Osteoblast (primary cell): ENCODE data around the gene KRTAP10-3. TPM values are rescaled to one million over a fixed set of nuclear protein-coding genes. Genes with fewer than 3 reads are reported as not detected.
"Not testable (repeated sequence)": the region's sequence is repeated elsewhere in the genome, so short reads cannot be mapped to it uniquely, and the experiment has no call there.

Experiments
- DNase-seq: peaks from one replicate; pipeline ENCODE4 v3.0.0; 2011; ENCODE audit warnings: low spot score, mixed read lengths; ENCODE audit not compliant: insufficient read length; ENCODE audit errors: missing footprints
- H2AFZ ChIP-seq: 2 replicates; pipeline ENCODE4 v1.6.0; 2011; ENCODE audit warnings: mild to moderate bottlenecking, low read length
- H3K27ac ChIP-seq: 2 replicates; pipeline ENCODE4 v1.5.1; 2011; ENCODE audit warnings: mild to moderate bottlenecking, low read depth, low read length, moderate library complexity
- H3K27me3 ChIP-seq: 2 replicates; pipeline ENCODE4 v1.6.0; 2012; ENCODE audit warnings: mild to moderate bottlenecking, control low read depth, inconsistent platforms, low read length, moderate library complexity; ENCODE audit not compliant: insufficient read depth
- H3K36me3 ChIP-seq: 2 replicates; pipeline ENCODE4 v1.5.1; 2011; ENCODE audit warnings: mild to moderate bottlenecking, low read length, control low read depth, moderate library complexity; ENCODE audit not compliant: insufficient read depth
- H3K4me1 ChIP-seq: 2 replicates; pipeline ENCODE4 v1.5.1; 2011; ENCODE audit warnings: mild to moderate bottlenecking, low read length, control low read depth, moderate library complexity; ENCODE audit not compliant: insufficient read depth
- H3K4me2 ChIP-seq: 2 replicates; pipeline ENCODE4 v1.6.0; 2011; ENCODE audit warnings: mild to moderate bottlenecking, low read length; ENCODE audit not compliant: insufficient read depth
- H3K4me3 ChIP-seq: fragments of 200-600 bp; sonication (generic); 3 replicates; pipeline ENCODE4 v1.5.1; 2012; ENCODE audit warnings: mild to moderate bottlenecking, low read length, inconsistent platforms; ENCODE audit not compliant: insufficient read depth
- H3K79me2 ChIP-seq: 2 replicates; pipeline ENCODE4 v1.6.0; 2012; ENCODE audit warnings: mild to moderate bottlenecking, low read length, control low read depth, inconsistent platforms; ENCODE audit not compliant: insufficient read depth
- H3K9me3 ChIP-seq: 2 replicates; pipeline ENCODE4 v1.5.1; 2011; ENCODE audit warnings: low read depth, low read length, control low read depth
- H4K20me1 ChIP-seq: 2 replicates; pipeline ENCODE4 v1.6.0; 2012; ENCODE audit warnings: mild to moderate bottlenecking, low read length, control low read depth; ENCODE audit not compliant: insufficient read depth
- total RNA-seq: library from RNA; depleted of rRNA; stranded (reverse); fragments of >200 nt; gene quantifications from 2 replicates; pipeline ENCODE4 v1.2.3, GENCODE V29; 2012
- TF ChIP-seq, protein P1 (sequence below): IDR thresholded peaks from 2 replicates; pipeline ENCODE4 v1.5.1; 2011; ENCODE audit warnings: mild to moderate bottlenecking, low read depth, low read length, moderate library complexity; ENCODE audit errors: extremely low read depth

The KRTAP10-3 gene
- total RNA-seq, 1 donor: not detected

DNA sequence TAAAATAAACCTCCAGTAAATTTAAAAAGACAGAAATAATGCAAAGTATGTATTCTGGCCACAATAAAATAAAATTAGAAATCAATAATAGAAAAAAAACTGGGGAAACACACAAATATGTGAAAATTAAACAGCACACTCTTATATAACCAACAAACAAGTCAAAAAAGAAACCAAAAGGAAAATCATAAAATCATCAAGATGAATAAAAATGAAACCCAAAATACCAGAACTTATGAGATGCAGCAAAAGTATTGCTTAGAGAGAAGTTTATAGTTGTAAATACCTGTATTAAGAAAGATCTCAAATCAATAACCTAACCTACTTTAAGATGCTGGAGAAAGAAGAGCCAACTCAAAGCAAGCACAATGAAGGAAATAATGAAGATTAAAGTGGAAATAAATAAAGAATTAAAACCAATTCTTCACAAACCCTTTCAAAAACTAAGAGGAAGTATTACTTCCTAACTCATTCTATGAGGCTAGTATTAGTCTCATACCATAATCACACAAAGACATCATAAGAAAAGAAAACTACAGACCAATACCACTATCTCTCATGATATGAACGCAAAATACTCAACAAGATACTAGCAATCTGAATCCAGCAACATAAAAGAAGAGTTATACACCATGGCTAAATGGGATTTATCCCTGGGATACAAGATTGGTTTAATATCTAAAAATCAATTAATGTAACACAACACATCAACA is 6.4 kb upstream of the KRTAP10-3 start:
- H2AFZ ChIP-seq: no peak overlapping the region
- H3K4me2 ChIP-seq: no peak overlapping the region
- no peaks in the 10 kb centered on the region for H3K36me3 ChIP-seq
- H4K20me1 ChIP-seq: no peaks in the 10 kb centered on the region
- TF ChIP-seq, protein P1, sequence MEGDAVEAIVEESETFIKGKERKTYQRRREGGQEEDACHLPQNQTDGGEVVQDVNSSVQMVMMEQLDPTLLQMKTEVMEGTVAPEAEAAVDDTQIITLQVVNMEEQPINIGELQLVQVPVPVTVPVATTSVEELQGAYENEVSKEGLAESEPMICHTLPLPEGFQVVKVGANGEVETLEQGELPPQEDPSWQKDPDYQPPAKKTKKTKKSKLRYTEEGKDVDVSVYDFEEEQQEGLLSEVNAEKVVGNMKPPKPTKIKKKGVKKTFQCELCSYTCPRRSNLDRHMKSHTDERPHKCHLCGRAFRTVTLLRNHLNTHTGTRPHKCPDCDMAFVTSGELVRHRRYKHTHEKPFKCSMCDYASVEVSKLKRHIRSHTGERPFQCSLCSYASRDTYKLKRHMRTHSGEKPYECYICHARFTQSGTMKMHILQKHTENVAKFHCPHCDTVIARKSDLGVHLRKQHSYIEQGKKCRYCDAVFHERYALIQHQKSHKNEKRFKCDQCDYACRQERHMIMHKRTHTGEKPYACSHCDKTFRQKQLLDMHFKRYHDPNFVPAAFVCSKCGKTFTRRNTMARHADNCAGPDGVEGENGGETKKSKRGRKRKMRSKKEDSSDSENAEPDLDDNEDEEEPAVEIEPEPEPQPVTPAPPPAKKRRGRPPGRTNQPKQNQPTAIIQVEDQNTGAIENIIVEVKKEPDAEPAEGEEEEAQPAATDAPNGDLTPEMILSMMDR: no peak
- no peak overlapping the region for H3K27ac ChIP-seq
- DNase-seq: no peak
- H3K79me2 ChIP-seq: no peaks in the 10 kb centered on the region
- H3K4me1 ChIP-seq: no peaks in the 10 kb centered on the region
- no peaks in the 10 kb centered on the region for H3K27me3 ChIP-seq
- H3K4me3 ChIP-seq: no peak overlapping the region
- H3K9me3 ChIP-seq: no peaks in the 10 kb centered on the region

DNA sequence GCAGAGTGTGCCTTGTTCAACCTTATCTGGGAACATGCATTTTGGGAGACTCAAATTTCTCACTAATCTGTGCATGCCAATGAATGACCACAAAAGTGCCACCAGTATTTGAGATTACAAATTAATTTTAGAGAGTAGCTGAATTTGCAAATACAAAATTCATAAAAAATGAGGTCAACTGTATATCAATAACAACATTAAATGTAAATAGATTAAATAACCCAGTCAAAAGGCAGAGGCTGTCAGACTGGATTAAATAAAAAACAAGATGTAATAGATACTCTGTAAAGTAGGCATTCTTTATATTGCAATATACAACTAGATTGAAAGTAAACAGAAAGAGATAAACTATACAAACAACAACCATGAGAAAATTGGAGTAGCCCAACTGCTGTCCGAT is 5.5 kb upstream of the KRTAP10-3 start:
- Histone ChIP-seq H3K4me3 (no peak overlapping the region), H4K20me1 (no peaks in the 10 kb centered on the region), H3K79me2 (no peaks in the 10 kb centered on the region), H3K9me3 (no peaks in the 10 kb centered on the region), H3K36me3 (no peaks in the 10 kb centered on the region), H3K27me3 (no peaks in the 10 kb centered on the region), H3K27ac (no peak overlapping the region), H3K4me2 (no peak overlapping the region), H3K4me1 (no peaks in the 10 kb centered on the region), H2AFZ (no peak overlapping the region)
- no peak for DNase-seq
- TF ChIP-seq, protein P1: no peak

DNA sequence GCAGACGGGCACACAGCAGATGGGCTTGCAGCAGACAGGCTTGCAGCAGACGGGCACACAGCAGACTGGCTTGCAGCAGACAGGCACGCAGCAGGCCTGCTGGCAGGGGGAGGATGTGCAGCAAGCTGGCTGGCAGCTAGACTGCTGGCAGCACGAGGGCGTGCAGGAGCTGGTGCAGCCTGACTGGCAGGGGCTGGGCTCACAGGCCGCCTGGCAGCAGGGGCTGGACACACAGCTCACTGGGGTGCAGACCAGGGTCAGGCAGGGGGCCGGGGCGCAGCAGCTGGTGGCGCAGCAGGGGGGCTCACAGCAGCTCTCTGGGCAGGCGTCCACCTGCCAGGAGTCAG is 293 bp downstream of the KRTAP10-3 start:
- not testable (repeated sequence) for H3K36me3 ChIP-seq, H4K20me1 ChIP-seq, H3K27ac ChIP-seq, DNase-seq, H3K9me3 ChIP-seq, H3K27me3 ChIP-seq, H3K4me2 ChIP-seq, H3K79me2 ChIP-seq, H3K4me1 ChIP-seq, H3K4me3 ChIP-seq, H2AFZ ChIP-seq

DNA sequence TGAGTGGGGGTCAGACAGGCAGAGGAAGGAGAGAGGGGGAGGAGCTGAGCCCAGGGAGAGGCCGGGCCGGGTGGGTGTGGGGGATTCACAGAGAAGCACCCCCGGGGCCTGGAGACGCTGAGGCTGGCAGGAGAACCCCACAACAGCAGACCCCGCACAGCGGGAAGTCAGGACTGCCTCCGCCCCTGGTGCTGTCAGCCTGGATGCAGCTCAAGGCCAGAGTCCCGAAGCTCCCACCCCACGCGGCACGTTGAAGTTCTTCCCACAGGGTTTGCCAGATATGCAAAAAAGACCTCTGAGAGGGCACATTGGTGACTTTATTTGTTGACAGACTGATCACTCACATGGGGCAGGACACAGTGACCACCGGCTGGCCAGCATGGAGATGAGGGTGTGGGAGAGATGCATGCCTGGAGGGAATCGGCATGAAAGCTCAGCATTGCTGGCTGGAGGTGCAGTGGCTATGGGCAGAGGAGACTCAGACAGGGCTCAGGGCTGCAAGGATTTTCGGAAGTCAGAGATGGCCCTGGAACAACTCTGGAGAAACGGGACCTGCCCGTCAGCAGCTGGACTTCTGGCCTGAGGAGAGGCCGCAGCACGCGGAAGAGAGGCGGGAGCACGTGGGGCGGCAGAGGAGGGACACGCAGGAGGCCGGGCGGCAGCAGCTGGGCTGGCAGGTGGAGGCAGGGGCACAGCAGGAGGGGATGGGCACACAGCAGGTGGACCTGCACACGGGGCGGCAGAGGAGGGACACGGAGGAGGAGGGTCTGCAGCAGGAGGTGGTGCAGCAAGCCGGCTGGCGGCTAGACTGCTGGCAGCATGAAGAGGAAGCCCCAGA is 885 bp downstream of the KRTAP10-3 start:
- no peaks in the 10 kb centered on the region for H4K20me1 ChIP-seq
- H3K27me3 ChIP-seq: peaks cover 9% of the 10 kb centered on the region
- H3K4me2 ChIP-seq: no peak overlapping the region

More for the DNA sequence above, 885 bp downstream of the KRTAP10-3 start:
- H3K27ac ChIP-seq: no peak overlapping the region
- no peaks in the 10 kb centered on the region for H3K79me2 ChIP-seq
- DNase-seq: no peak
- H2AFZ ChIP-seq: no peak overlapping the region
- TF ChIP-seq, protein P1: no peak
- H3K36me3 ChIP-seq: no peaks in the 10 kb centered on the region
- no peaks in the 10 kb centered on the region for H3K4me1 ChIP-seq
- H3K4me3 ChIP-seq: no peak overlapping the region
- no peaks in the 10 kb centered on the region for H3K9me3 ChIP-seq
